Nucleus accumbens (tissue), 56 donors: Measurements from ENCODE around the gene MRPL53.

Experiments
- DNase-seq, 56 donors: peaks; one replicate each; lab custom pipeline; 2025; lab: John Stamatoyannopoulos, UW

The MRPL53 gene

GRCh38 chr2:74472086-74472944 lies at the start of gene MRPL53:
TSS of gene MRPL53 (minus strand) at chr2:74472680. CDS start at chr2:74472660, 20 bp downstream.
- peak; percentile 29 to 96 (median 90) for DNase-seq

GRCh38 chr2:74516650-74517049 lies 44.2 kb upstream of the MRPL53 start:
- DNase-seq = no peak

GRCh38 chr2:74515981-74516633 lies 43.6 kb upstream of the MRPL53 start:
- DNase-seq = peak in 33 of 56 donors; percentile 3 to 60 (median 13)

- DNase-seq = no peak
Observed at GRCh38 chr2:74515271-74515980, 42.9 kb upstream of the MRPL53 start.

- no peak for DNase-seq
Observed at GRCh38 chr2:74514368-74515270, 42.1 kb upstream of the MRPL53 start, which contains the start of gene TLX2. TSS of gene TLX2 (plus strand) at chr2:74514450. CDS start at chr2:74514807, 357 bp downstream.

- no peak for DNase-seq
Observed at GRCh38 chr2:74513605-74514367, 41.3 kb upstream of the MRPL53 start.

GRCh38 chr2:74512744-74513604 lies 40.5 kb upstream of the MRPL53 start:
- no peak for DNase-seq

GRCh38 chr2:74511104-74511989 lies 38.9 kb upstream of the MRPL53 start:
- DNase-seq = no peak

GRCh38 chr2:74510272-74510671 lies 37.8 kb upstream of the MRPL53 start:
- no peak for DNase-seq

- DNase-seq = peak in 29 of 56 donors; percentile 5 to 63 (median 40)
Observed at GRCh38 chr2:74507926-74508520, 35.5 kb upstream of the MRPL53 start.

- DNase-seq = peak; percentile 68 to 99 (median 95)
Observed at GRCh38 chr2:74507145-74507925, 34.9 kb upstream of the MRPL53 start, which contains the start of gene PCGF1. TSS of gene PCGF1 (minus strand) at chr2:74507695. CDS start at chr2:74507668, 27 bp downstream.

GRCh38 chr2:74505448-74506246 lies 33.2 kb upstream of the MRPL53 start:
- DNase-seq = no peak

- no peak for DNase-seq
Observed at GRCh38 chr2:74504591-74504990, 32.1 kb upstream of the MRPL53 start.

GRCh38 chr2:74503506-74504475 lies 31.3 kb upstream of the MRPL53 start:
- no peak for DNase-seq
